Measurements from ENCODE around the gene PDE9A.

The PDE9A gene

DNA sequence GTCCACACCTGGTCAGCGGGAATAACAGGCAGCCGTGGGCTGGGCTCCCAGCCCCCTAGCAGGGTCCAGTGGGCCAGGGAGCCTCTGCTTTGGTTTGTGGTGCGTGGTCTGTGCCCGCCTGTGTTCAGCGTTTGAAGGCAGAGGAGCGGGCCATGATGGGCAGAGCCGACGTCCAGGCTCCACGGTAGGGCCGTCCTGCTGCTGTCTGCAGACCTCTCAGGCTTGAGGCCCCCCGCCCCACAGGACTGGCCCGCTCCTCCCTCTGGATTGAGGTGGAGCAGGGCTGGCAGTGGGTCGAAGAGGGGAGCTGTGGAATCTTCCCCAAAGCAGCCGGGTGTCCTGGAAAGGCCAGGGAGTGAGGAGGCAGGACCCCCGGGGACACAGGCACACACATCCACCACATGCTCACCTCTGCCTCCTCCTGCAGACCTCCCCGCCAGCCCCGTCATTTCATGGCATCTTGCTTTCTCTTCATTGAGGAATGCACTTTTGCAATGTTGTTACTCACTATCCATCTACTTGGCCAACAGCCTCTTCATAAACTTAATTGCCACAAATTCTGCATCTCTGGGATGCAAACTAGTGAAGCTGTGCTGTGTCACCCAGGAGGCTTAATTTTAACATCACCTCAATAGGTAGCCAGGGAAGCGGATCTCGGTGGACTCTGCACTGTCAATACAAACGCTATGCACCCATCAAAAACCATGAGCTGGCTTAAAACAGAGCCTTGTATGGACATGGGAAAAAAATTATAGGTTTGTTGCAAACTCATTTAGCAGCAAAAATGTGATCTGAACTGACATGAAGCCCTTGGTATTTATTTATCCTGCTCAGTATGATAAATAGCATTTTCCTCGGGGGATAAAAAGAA is 85.9 kb downstream of the PDE9A start:
- in situ Hi-C loops (cut with HindIII; ENCODE audit: low sequenced_read_pairs), result loop anchor here (10.0 kb wide), 1 partner anchor 124 kb away; no protein-coding TSS in a partner anchor
- TF ChIP-seq, protein P1, sequence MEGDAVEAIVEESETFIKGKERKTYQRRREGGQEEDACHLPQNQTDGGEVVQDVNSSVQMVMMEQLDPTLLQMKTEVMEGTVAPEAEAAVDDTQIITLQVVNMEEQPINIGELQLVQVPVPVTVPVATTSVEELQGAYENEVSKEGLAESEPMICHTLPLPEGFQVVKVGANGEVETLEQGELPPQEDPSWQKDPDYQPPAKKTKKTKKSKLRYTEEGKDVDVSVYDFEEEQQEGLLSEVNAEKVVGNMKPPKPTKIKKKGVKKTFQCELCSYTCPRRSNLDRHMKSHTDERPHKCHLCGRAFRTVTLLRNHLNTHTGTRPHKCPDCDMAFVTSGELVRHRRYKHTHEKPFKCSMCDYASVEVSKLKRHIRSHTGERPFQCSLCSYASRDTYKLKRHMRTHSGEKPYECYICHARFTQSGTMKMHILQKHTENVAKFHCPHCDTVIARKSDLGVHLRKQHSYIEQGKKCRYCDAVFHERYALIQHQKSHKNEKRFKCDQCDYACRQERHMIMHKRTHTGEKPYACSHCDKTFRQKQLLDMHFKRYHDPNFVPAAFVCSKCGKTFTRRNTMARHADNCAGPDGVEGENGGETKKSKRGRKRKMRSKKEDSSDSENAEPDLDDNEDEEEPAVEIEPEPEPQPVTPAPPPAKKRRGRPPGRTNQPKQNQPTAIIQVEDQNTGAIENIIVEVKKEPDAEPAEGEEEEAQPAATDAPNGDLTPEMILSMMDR (IDR thresholded peaks at IDR 0.05; ENCODE audit: low read depth, low read length, missing control alignments), result no peak
- no peak overlapping the region for H3K4me3 ChIP-seq (ENCODE audit: low read depth, low read length)
- no peak for DNase-seq (ENCODE audit: low read depth)

DNA sequence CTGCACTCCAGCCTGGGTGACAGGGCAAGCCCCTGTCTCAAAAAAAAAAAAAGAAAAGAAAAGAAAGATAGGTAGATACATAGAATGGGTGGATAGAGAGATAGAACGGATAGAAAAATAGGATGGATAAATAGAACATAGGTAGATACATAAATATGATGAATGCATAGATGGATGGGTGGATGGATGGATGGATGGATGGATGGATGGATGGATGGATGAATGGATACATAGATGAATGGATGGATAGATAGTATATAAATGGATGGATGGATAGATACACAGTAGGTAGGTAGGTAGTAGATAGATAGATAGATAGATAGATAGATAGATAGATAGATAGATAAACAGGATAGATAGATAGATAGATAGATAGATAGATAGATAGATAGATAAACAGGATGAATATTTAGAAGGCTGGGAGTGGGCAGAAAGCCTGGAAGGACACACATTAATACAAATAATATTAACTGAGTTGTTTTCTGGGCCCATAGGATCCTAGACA is 87.0 kb downstream of the PDE9A start:
- DNase-seq (ENCODE audit: low read depth), result no peak
- in situ Hi-C loops (cut with HindIII; ENCODE audit: low sequenced_read_pairs), result no loop called here
- TF ChIP-seq, protein P1 (IDR thresholded peaks at IDR 0.05; ENCODE audit: low read depth, low read length, missing control alignments), result no peak
- no peak overlapping the region for H3K4me3 ChIP-seq (ENCODE audit: low read depth, low read length)

DNA sequence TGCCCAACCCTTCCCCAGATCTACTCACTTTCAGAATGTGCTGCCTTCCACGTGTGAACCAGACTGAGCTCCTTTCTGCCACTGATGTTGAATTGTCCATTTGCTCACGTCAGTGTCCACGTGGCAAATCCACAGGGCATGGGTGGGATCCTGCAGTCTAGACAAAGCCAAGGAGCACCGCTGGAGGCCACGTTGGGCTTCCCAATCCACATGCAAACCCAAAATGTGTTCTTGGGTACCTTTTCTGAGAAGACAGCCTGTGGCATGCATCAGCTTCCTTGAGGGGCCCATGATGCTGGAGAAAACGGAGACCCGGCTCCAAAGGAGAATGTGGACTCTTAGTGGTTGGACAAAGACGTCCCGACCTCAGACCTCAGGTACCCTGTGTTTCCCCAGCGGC is 87.6 kb downstream of the PDE9A start:
- no peak overlapping the region for H3K4me3 ChIP-seq (ENCODE audit: low read depth, low read length)
- in situ Hi-C loops (cut with HindIII; ENCODE audit: low sequenced_read_pairs), result no loop called here
- no peak for DNase-seq (ENCODE audit: low read depth)
- TF ChIP-seq, protein P1 (IDR thresholded peaks at IDR 0.05; ENCODE audit: low read depth, low read length, missing control alignments), result no peak

DNA sequence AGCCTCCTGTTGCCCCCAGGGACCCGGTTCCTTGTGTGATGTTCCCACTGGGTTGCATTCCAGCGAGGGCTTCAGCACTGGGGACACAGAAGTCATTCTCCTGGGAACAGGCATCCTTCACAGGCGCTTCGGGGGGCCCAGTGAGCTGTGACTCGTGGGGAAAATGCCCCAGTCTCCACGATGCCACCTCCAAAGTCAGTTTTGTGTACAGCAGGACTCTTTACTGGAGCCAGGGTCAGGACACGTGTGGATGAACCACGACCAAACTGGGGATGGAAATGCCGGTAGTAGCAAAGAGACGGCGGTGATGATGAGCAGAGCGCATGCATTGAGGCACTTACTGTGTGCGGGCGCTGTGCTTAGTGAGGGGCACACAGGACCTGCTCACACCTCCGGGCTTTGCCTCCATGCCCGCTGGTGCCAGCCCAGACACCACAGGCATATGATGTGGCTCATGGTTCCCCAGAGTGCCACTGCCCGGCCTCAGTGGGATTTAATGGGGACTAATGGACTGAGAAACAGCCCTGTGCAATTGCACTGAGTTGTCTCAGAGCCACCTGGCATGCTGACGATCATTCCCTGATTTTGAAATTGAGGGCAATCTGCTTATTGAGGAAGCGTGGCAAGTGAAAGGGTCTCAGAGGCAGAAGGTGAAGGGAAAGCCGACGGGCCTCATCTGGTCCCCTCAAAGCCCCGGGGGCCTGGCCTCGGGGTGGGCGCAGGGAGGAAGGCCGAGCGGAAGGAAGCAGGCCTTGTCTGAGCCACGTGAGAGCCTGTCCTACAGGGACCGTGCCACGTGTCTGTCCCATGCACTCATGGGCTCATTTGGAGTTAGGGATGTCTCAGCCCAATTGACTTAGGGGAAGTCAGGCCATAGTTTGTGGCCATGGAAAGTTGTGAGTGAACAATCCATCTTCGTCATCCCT is 91.4 kb downstream of the PDE9A start:
- TF ChIP-seq, protein P1 (IDR thresholded peaks at IDR 0.05; ENCODE audit: low read depth, low read length, missing control alignments), result no peak
- in situ Hi-C loops (cut with HindIII; ENCODE audit: low sequenced_read_pairs), result no loop called here
- DNase-seq (ENCODE audit: low read depth), result no peak
- H3K4me3 ChIP-seq (ENCODE audit: low read depth, low read length), result no peak overlapping the region

DNA sequence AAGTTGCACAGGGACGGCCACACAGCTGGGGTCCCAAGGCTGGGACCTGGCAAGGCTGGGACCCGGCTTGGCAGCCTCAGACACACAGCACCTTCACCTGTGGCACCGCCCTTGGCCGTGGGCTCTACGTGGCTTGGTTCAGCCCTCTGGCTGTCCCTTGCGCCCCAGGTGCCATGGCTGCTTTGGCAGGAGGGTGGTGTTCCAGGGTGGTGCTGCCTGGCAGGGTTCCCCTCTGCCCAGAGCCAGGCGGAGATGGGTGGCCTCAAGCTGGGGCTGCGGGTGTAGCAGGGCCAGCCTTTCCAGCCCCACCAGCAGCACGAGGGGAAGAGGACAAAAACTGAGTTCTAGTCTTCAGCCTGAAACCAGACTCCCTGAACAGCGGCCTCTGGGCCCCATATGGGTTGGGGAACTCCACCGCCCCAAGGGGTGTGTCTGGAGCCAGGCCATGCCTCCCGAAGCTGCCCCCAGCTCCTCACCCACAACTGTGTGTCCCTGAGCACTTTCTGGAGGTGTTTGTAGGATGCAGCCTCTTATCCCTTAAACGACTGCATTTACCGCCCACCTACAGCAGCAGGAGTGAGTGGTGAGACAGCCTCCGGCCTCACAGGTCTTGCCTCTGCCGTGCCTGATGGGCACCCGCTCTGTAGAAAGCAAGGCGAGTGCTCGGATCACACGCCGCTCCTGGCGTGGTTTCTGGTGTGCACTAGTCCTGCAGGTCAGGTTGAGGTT is 92.3 kb downstream of the PDE9A start:
- TF ChIP-seq, protein P1 (IDR thresholded peaks at IDR 0.05; ENCODE audit: low read depth, low read length, missing control alignments), result no peak
- in situ Hi-C loops (cut with HindIII; ENCODE audit: low sequenced_read_pairs), result no loop called here
- DNase-seq (ENCODE audit: low read depth), result no peak
- H3K4me3 ChIP-seq (ENCODE audit: low read depth, low read length), result no peak overlapping the region

DNA sequence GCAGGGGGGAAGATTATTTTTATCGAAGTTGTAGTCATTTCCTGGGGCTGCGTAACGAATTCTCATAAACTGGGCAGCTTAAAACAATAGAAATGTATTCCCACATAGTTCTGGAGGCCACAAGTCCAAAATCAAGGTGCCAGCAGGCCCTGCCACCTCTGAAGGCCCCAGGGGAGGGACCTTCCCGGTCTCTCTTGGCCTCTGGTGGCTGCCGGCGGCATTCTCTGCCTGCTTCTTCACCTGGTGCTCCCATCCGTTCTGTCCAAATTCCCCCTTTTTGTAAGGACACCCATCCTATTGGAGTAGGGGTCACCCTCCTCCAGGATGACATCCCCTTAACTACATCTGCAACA is 92.8 kb downstream of the PDE9A start:
- TF ChIP-seq, protein P1 (IDR thresholded peaks at IDR 0.05; ENCODE audit: low read depth, low read length, missing control alignments), result no peak
- H3K4me3 ChIP-seq (ENCODE audit: low read depth, low read length), result no peak overlapping the region
- in situ Hi-C loops (cut with HindIII; ENCODE audit: low sequenced_read_pairs), result no loop called here
- DNase-seq (ENCODE audit: low read depth), result no peak

Data from astrocyte of the cerebellum (primary cell).